ENCODE data around the gene NCR1.

DNA sequence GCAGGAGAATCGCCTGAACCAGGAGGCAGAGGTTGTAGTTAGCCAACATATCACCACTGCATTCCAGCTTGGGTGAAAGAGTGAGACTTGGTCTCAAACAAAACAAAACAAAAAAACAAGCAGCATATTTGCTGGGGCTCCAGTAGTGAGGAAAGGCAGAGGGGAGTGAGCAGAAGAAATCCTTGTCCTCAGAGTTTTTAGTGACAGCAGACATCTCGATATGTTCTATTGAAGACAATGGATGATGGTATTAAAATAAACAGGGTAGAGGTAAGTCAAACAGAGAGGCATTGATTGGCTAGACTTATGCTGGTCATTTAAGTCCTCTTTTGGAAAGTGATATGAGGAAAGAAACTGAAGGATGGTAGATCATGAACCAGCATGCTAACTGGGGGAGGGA is 22.4 kb downstream of the NCR1 start:
- TF ChIP-seq NFRKB (IDR thresholded peaks at IDR 0.05) (no peak), BHLHE40 (IDR thresholded peaks at IDR 0.05; ENCODE audit: borderline replicate concordance) (no peak), SP1 (IDR thresholded peaks at IDR 0.05) (no peak), TARDBP (IDR thresholded peaks at IDR 0.05) (no peak), FOXK2 (IDR thresholded peaks at IDR 0.05) (no peak), FOXM1 (IDR thresholded peaks at IDR 0.05; ENCODE audit: borderline replicate concordance) (no peak), LEF1 (IDR thresholded peaks at IDR 0.05; ENCODE audit: borderline replicate concordance) (no peak), ELF4 (IDR thresholded peaks at IDR 0.05) (no peak), HDGF (IDR thresholded peaks at IDR 0.05; ENCODE audit: borderline replicate concordance) (no peak), ARNT (IDR thresholded peaks at IDR 0.05) (no peak)
